ENCODE measurements around the gene PLBD2.

Gene PLBD2

DNA sequence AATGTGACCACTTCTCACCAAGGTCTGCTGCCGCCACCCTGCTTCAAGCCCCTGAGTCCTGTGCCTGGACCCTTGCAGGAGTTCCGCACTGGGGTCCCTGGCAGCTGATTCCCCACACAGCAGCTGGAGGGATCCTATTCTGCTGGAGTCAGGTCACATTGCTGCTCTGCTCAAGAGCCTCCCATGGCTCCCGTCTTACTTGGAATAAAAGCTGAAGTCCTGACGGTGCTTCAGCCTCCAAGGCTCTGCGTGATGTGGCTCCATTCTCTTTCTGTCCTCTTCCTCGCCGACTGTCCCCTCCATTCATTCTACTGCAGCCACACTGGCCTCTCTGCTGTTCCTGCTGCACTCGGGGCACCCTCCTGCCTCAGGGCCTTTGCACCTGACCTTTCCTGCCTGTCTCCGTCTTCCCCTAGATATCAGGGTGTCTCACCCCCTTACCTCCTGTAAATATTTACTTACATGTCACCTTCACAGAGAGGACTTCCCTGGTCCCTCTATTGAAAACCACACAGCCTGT lies 56.2 kb downstream of the PLBD2 start:
- FAIRE-seq (no peak), DNase-seq (ENCODE audit: low spot score) (no peak)

DNA sequence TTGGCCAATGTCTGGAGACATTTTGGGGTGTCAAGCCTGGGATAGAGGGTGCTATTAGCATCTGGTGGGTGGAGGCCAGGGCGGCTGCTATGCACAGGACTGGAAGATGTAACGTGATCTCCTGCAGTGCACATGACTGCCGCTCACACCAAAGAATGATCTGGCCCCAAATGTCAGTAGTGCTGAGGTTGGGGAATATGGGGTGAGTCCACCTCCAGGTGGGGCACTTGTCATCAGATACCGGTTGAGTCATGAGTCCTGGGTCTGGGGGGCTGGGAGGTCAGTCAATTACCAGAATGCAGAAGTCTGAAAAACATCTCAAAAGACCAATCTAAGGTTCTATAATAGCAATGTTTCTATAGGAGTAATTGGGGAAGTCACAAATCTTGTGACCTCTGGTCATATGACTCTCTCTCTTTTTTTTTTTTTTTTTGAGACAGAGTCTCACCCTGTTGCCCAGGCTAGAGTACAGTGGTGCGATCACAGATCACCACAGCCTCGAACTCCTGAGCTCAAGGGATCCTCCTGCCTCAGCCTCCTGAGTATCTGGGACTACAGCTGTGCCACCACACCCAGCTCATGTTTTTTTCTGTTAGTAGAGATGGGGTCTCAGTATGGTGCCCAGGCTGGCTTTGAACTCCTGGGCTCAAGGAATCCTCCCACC lies 57.8 kb downstream of the PLBD2 start:
- no peak for FAIRE-seq
- DNase-seq (ENCODE audit: low spot score) = no peak

- FAIRE-seq = no peak
Observed at GRCh38 chr12:113418213-113418879, 60.0 kb downstream of the PLBD2 start.

GRCh38 chr12:113420996-113421595 lies 62.7 kb downstream of the PLBD2 start:
- FAIRE-seq = no peak
- no peak for DNase-seq (ENCODE audit: low spot score)

More at GRCh38 chr12:113418213-113418879, 60.0 kb downstream of the PLBD2 start:
- DNase-seq (ENCODE audit: low spot score) = peak; percentile 41

GRCh38 chr12:113422030-113422885 lies 63.9 kb downstream of the PLBD2 start, which contains the start of gene SDSL:
TSS of gene SDSL (plus strand) at chr12:113422380. CDS start at chr12:113427983, 5,603 bp downstream.
- DNase-seq (ENCODE audit: low spot score) (peak; percentile 89), FAIRE-seq (peak; percentile 89)

- FAIRE-seq (no peak), DNase-seq (ENCODE audit: low spot score) (no peak)
Observed at GRCh38 chr12:113422886-113423669, 64.7 kb downstream of the PLBD2 start.

GRCh38 chr12:113424456-113424855 lies 66.1 kb downstream of the PLBD2 start:
- DNase-seq (ENCODE audit: low spot score) (no peak), FAIRE-seq (no peak)

DNA sequence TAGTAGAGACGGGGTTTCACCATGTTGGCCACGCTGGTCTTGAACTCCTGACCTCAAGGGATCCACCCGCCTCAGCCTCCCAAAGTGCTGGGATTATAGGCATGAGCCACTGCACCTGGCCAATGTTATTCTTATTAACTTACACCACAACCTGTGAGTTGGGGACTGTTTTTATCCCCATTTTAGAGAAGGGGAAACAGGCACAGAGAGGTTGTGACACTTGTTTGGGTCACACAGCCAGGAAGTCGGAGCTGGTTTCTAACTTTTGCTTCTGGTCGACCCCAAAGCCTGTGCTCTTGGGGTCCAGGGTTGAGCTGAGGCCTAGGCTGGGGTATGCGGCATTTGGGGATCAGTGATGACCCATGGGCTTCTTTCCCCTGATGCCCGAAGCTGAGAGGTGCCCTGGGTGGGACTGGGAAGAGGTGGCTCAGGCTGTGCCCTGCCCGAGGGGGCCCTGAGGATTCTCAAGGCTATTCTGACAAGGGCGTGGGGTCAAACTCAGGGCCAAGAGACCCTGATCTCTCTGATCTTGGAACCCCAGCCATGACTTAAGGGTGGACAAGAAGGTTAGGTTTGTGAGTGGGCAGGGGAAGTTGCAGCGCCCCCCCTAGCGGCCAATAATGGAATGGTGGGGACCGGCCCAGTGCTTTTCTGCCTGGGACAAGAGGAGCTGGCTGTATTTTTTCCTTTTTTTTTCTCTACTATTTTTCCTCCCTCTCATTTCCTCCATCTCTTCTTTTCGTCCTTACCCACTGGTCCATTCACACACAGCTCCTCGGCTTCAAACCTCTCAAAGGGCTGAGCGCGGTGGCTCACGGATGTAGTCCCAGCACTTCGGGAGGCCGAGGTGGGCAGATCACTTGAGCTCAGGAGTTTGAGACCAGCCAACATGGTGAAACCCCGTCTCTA lies 66.8 kb downstream of the PLBD2 start:
- FAIRE-seq (no peak), DNase-seq (ENCODE audit: low spot score) (peak; percentile 14)

- no peak for FAIRE-seq
- DNase-seq (ENCODE audit: low spot score) = no peak
Observed at GRCh38 chr12:113425960-113426453, 67.6 kb downstream of the PLBD2 start.

GRCh38 chr12:113427882-113428281 lies 69.5 kb downstream of the PLBD2 start:
- no peak for FAIRE-seq
- DNase-seq (ENCODE audit: low spot score) = no peak

- DNase-seq (ENCODE audit: low spot score) (no peak), FAIRE-seq (no peak)
Observed at GRCh38 chr12:113428482-113428881, 70.1 kb downstream of the PLBD2 start.

GRCh38 chr12:113432986-113433385 lies 74.6 kb downstream of the PLBD2 start:
- no peak for DNase-seq (ENCODE audit: low spot score)
- FAIRE-seq = no peak

DNA sequence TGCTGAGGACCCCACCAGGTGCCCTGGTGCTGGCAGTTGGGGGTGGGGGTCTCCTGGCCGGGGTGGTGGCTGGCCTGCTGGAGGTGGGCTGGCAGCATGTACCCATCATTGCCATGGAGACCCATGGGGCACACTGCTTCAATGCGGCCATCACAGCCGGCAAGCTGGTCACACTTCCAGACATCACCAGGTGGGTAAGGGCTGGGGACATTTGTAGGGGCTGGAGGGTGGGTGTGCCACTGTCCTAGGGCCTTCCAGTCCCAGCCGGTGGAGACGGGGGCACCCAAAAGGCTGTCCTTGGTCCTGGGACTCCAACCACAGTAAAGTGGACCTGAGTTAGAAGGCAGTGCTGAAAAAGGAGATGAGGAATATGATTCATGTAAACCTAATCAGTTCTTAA lies 77.0 kb downstream of the PLBD2 start:
- FAIRE-seq (no peak), DNase-seq (ENCODE audit: low spot score) (no peak)

GRCh38 chr12:113436586-113436985 lies 78.2 kb downstream of the PLBD2 start:
- no peak for DNase-seq (ENCODE audit: low spot score)
- no peak for FAIRE-seq

DNA sequence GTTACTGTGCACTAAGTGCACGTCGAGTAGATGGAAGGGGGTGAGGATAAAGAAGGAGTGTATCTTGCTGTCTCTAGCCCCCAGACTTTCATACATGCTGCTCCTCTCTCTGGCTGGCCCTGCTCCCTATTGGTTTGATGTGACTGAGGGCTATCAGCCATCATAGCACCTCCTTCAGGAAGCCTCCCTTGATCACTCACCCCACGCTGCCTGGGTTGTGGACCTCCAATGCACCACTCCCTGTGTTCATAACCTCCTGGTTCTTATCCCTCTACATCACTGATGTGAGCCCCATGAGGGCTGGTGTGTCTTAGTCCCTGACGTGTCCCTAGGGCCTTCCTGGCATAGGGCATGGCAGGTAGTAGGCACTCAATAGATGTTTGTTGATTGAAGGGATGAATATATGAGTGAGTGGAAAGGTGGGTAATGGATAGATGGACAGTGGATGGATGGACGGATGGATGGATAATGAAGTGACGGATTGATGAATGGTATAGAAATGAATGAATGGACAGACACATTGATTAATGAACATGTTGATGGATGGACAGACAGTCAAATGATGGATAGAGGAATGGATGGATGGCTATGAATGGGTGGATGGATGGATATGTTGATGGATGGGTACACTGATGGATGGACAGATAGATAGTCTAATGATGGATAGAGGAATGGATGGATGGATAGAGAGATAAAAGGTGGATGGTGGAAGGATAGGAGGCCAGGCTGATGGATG lies 78.8 kb downstream of the PLBD2 start:
- FAIRE-seq = no peak
- no peak for DNase-seq (ENCODE audit: low spot score)

DNA sequence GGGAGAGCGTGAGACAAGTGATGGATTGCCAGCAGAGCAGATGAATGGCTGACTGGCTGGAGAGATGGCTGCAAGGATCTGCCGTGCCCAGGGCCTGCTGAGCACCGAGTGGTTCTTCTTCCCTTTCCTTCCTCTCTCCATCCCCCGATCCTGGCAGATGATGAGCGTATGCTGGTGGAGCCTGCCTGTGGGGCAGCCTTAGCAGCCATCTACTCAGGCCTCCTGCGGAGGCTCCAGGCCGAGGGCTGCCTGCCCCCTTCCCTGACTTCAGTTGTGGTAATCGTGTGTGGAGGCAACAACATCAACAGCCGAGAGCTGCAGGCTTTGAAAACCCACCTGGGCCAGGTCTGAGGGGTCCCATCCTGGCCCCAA lies 79.3 kb downstream of the PLBD2 start:
- FAIRE-seq (no peak), DNase-seq (ENCODE audit: low spot score) (no peak)

DNA sequence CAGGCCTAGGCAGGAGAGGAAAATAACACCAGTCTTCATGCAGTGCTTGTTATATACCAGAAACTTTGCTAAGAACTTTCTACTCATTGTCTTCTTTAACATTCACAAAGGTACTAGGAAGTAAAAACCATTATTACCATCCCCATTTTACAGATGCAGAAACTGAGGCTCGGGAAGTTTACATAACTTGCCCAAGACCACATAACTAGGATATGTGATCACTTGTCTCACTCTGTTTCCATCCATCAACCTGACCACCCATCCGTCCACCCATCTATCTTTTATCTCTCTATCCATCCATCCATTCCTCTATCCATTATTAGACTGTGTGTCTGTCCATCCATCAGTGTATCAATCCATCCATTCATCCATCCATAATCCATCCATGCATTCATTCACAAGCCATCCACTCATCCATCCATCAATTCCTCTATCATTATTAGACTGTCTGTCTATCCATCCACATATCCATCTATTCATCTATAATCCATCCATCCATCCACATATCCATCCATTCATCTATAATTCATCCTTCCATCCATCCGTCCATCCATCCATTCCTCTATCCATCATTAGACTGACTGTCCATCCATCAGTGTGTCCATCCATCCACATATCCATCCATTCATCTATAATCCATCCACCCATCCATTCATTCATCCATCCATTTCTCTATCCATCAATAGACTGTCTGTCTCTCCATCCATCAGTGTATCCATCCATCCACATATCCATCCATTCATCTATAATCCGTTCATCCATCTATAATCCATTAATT lies 80.3 kb downstream of the PLBD2 start:
- DNase-seq (ENCODE audit: low spot score) = no peak
- FAIRE-seq = no peak

GRCh38 chr12:113439301-113439597 lies 80.9 kb downstream of the PLBD2 start:
- FAIRE-seq (no peak), DNase-seq (ENCODE audit: low spot score) (no peak)
